Left lung (tissue), 10 donors: ENCODE data around the gene CNNM3. TPM values are rescaled to one million over a fixed set of nuclear protein-coding genes. Genes with fewer than 3 reads are reported as not detected.

Experiments
- ATAC-seq: fragments of 200-7000 bp; cut with Tn5 transposase; one replicate; pipeline ENCODE4 v1.9.1; 2020; ENCODE audit warnings: moderate library complexity
- DNase-seq, 4 donors: peaks; one replicate each; pipeline ENCODE4 v3.0.0-alpha.2; 2013 to 2020
- H3K27ac ChIP-seq, 2 donors: fragments of 200-600 bp; sonication (generic) in 1 of 2; one replicate each; pipeline versions ENCODE4 v1.5.0 to v1.8.0; 2020 to 2021
- H3K27me3 ChIP-seq, 2 donors: fragments of 200-600 bp; sonication (generic) in 1 of 2; one replicate each; pipeline versions ENCODE4 v1.5.0 to v1.8.0; 2020 to 2021
- H3K36me3 ChIP-seq, 2 donors: fragments of 200-600 bp; sonication (generic) in 1 of 2; one replicate each; pipeline versions ENCODE4 v1.5.0 to v1.8.0; 2020 to 2021
- H3K4me1 ChIP-seq, 2 donors: fragments of 200-600 bp; one replicate each; pipeline ENCODE4 v1.8.0; 2021
- H3K4me3 ChIP-seq, 2 donors: fragments of 200-600 bp; sonication (generic) in 1 of 2; one replicate each; pipeline versions ENCODE4 v1.5.0 to v1.8.0; 2020 to 2021; ENCODE audit warnings: mild to moderate bottlenecking in 1 of 2
- H3K9me3 ChIP-seq, 2 donors: fragments of 200-600 bp; sonication (generic) in 1 of 2; one replicate each; pipeline versions ENCODE4 v1.5.0 to v1.8.0; 2020 to 2021
- intact Hi-C, 2 donors: fragments of 100-400 bp; cut with DNase I; formaldehyde crosslinking; loops; one replicate each; pipeline versions ENCODE4 v1.11.2 to v1.14.2; 2022
- polyA plus RNA-seq, 6 donors: library from polyadenylated mRNA; unstranded; fragments of 120-200 nt; gene quantifications; one replicate each; pipeline ENCODE4 v1.2.1, GENCODE V29; 2013; ENCODE audit not compliant: insufficient read length in 6 of 6
- total RNA-seq, 2 donors: library from RNA; stranded (reverse); fragmentation: NEBNext Ultra II Directional; extraction: Animal tissue kit (Norgen Biotek cat#: 25700); gene quantifications; one replicate each; pipeline ENCODE4 v1.2.1, GENCODE V29; 2021
- TF ChIP-seq, protein P1 (sequence below), 2 donors: fragments of 200-600 bp; sonication (generic) in 1 of 2; IDR thresholded peaks; one replicate each; pipeline versions ENCODE4 v1.5.0 to v1.8.0; 2021; ENCODE audit warnings: antibody characterized with exemption in 2 of 2
- donor health status: DM: no; HTN: yes; CAD: no.
- donor health status: DM: no; HTN: no; CAD: no.

The CNNM3 gene
- total and polyA plus RNA-seq, 8 donors, result 24.8 to 37.9 (median 32.2) TPM

DNA sequence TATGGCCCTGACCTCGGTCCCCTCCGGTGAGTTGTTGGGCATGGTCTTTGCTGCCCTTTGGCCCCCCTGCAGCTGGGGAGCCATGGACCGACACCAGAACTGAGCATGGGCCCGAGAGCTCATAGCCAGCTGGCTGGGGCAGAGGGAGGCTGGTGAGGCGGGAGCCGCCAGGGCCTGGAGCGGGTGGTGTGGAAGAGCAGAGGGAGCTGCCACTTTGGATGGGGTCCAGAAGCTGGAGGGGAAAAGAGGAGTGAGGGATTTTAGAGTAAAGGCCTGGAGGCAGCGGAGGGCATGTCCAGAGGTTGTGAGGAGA, 16.5 kb upstream of the CNNM3 start:
- Histone ChIP-seq H3K36me3 (peaks cover 0 to 30% of the 10 kb centered on the region in 2 donors), H3K9me3 (no peaks in the 10 kb centered on the region), H3K4me3 (no peak overlapping the region), H3K27ac (no peak overlapping the region), H3K4me1 (peaks cover 0 to 8% of the 10 kb centered on the region in 2 donors), H3K27me3 (no peaks in the 10 kb centered on the region)
- ATAC-seq (no peak), DNase-seq (peak in 1 of 4 donors; percentile 69)
- intact Hi-C loops, result no loop called here
- TF ChIP-seq, protein P1, sequence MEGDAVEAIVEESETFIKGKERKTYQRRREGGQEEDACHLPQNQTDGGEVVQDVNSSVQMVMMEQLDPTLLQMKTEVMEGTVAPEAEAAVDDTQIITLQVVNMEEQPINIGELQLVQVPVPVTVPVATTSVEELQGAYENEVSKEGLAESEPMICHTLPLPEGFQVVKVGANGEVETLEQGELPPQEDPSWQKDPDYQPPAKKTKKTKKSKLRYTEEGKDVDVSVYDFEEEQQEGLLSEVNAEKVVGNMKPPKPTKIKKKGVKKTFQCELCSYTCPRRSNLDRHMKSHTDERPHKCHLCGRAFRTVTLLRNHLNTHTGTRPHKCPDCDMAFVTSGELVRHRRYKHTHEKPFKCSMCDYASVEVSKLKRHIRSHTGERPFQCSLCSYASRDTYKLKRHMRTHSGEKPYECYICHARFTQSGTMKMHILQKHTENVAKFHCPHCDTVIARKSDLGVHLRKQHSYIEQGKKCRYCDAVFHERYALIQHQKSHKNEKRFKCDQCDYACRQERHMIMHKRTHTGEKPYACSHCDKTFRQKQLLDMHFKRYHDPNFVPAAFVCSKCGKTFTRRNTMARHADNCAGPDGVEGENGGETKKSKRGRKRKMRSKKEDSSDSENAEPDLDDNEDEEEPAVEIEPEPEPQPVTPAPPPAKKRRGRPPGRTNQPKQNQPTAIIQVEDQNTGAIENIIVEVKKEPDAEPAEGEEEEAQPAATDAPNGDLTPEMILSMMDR (IDR thresholded peaks at IDR 0.05), result no peak

DNA sequence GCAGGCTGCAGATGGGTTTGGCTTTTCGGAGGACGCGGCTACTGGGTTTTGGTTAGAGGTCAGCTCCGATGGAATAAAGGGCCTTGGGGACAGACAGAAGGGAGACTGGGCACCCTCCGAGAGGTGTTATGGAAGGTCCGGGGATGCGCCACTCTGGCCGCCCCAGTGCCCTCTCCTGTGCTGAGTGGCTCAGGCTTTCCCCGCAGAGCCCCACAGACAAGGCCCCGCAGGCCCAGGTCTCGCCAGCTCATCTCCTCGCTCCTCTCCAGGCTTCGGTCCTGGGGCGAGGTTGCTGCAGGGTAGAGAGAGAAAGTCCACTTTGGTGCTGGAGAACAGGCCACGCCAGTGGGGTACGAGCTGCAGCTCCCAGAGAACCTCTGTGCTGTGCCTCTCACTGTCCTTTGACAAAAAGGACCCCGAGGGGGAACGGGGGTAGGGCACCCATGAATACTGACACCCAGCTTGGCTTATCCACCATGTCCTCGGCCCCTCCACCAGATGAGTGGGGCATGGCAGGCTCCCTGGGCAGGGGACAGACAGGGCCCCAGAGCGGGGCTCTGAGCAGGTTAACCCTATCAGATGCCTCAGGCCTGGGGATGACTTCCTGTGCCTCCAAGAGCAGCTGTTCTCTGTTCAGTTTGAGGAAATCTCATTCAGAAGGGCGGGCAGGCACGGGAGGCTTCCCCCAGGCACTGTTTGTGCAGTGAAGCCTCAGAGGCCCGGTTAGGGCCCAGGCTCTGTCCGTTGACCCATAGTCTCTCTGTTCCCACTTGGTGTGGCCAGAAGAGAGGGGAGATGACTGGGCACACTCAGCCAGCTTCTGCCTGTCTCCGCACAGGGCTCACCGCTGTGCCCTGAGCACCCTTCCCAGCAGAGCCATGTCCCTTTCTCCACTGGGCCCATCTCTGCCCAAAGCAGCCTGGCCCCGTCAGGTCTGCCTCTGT, 15.7 kb upstream of the CNNM3 start:
- TF ChIP-seq, protein P1 (IDR thresholded peaks at IDR 0.05), result no peak
- no peak for ATAC-seq
- Histone ChIP-seq H3K36me3 (peaks cover 0 to 30% of the 10 kb centered on the region in 2 donors), H3K9me3 (no peaks in the 10 kb centered on the region), H3K4me1 (peaks cover 0 to 8% of the 10 kb centered on the region in 2 donors), H3K4me3 (no peak overlapping the region), H3K27ac (no peak overlapping the region), H3K27me3 (no peaks in the 10 kb centered on the region)
- DNase-seq, result peak in 1 of 4 donors; percentile 65
- intact Hi-C loops, result no loop called here

DNA sequence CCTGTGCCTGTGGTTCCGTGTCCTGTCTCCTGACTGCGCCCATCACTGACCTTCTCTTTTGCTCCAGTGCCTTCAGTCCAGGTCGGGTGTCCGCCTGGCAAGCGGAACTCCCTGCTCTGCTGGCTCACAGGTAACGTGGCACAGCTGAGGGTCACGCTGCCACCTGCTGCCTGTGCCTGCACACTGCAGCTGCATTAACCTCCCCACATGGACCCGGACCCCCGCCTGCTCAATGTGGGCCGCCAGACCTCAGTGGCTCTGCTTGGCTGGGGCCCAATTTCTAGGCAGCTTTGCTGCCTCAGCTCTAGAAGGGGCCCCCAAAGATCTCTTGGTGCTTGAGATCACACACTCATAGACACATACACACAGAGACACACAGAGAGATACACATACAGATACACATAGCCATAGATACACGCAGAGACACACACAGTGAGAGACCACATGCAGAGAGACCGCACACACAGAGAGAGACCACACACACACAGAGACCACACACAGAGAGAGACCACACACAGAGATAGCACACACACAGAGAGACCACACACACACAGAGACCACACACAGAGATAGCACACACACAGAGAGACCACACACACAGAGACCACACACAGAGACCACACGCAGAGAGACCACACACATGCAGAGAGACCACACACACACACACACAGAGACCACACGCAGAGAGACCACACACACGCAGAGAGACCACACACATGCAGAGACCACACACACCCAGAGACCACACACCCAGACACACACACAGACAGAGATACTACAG, 14.9 kb upstream of the CNNM3 start:
- ATAC-seq (peak; percentile 97), DNase-seq (peak; percentile 22 to 91 (median 69))
- peaks cover 0 to 8% of the 10 kb centered on the region in 2 donors for H3K4me1 ChIP-seq
- peaks cover 0 to 30% of the 10 kb centered on the region in 2 donors for H3K36me3 ChIP-seq
- TF ChIP-seq, protein P1 (IDR thresholded peaks at IDR 0.05), result peak; percentile 66 to 74
- H3K27me3 ChIP-seq, result no peaks in the 10 kb centered on the region
- no peak overlapping the region for H3K27ac ChIP-seq
- no peak overlapping the region for H3K4me3 ChIP-seq
- no peaks in the 10 kb centered on the region for H3K9me3 ChIP-seq
- intact Hi-C loops, result no loop called here

DNA sequence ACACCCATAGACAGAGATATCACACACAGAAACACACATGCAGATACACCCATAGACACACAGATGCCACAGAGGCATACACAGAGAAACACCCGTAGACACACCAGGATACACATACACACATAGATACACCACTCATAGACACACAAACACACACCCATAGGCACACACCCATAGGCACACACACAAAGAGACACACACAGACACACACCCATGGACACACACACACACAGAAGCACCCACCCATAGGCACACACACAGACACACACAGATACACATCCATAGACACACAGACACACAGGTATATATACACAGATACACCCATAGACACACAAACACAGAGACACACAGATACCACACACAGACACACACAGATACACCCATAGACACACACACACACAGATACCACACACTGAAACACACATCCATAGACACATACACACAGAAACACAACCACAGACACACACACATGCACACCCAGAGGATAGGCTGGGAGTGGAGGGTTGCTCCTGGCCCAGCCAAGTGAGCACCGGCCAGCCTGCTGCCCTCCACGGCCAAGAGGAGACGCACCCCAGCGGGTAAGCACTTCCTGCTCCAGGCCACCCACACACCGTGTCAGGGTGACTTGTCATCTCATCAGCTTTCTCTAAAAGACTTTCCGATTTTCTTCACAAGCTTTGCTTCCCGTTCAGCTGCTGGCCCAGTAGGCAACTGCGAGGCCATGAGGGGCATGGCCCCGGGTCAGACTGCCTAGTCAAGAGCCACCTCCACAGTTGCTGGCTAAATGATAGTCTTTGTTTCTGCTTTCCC, 14.1 kb upstream of the CNNM3 start:
- DNase-seq (peak in 1 of 4 donors; percentile 53), ATAC-seq (peak; percentile 15)
- Histone ChIP-seq H3K27me3 (no peaks in the 10 kb centered on the region), H3K36me3 (peaks cover 0 to 30% of the 10 kb centered on the region in 2 donors), H3K27ac (no peak overlapping the region), H3K4me1 (peaks cover 0 to 8% of the 10 kb centered on the region in 2 donors), H3K9me3 (no peaks in the 10 kb centered on the region), H3K4me3 (no peak overlapping the region)
- TF ChIP-seq, protein P1 (IDR thresholded peaks at IDR 0.05), result no peak
- intact Hi-C loops, result no loop called here
